Transverse colon (tissue), 4 donors: ENCODE results near the gene PPY. TPM values are rescaled to one million over a fixed set of nuclear protein-coding genes. Genes with fewer than 3 reads are reported as not detected.

Experiments
- DNase-seq: peaks from one replicate; pipeline ENCODE4 v3.0.0-alpha.2; 2019
- H3K27ac ChIP-seq, 4 donors: fragments of 200-600 bp; sonication (generic); 2 replicates each; pipeline ENCODE4 v1.5.1; 2016 to 2018; ENCODE audit warnings: inconsistent platforms in 4 of 4
- H3K27me3 ChIP-seq: fragments of 200-600 bp; sonication (generic); 2 replicates; pipeline ENCODE4 v1.5.1; 2017; ENCODE audit warnings: inconsistent platforms
- H3K36me3 ChIP-seq, 4 donors: fragments of 200-600 bp; sonication (generic); 2 replicates each; pipeline ENCODE4 v1.5.1; 2017 to 2019; ENCODE audit warnings: inconsistent platforms in 4 of 4
- H3K4me1 ChIP-seq, 4 donors: fragments of 200-600 bp; sonication (generic); 2 replicates each; pipeline ENCODE4 v1.5.1; 2017 to 2020; ENCODE audit warnings: inconsistent platforms in 4 of 4
- H3K4me3 ChIP-seq, 4 donors: fragments of 200-600 bp; sonication (generic); 1 replicate in 1 of 4; 2 replicates in 3 of 4; pipeline versions ENCODE4 v1.5.1 to v1.6.1; 2017 to 2019; ENCODE audit warnings: inconsistent platforms in 4 of 4
- H3K9me3 ChIP-seq, 2 donors: fragments of 200-600 bp; sonication (generic); 2 replicates each; pipeline ENCODE4 v1.5.1; 2017 to 2019; ENCODE audit warnings: inconsistent platforms in 2 of 2
- CTCF ChIP-seq, 5 experiments: fragments of 200-600 bp in 3 of 5; fragments of 450-650 bp in 2 of 5; sonication (generic) in 3 of 5; IDR thresholded peaks; 1 replicate in 2 of 5; 2 replicates in 3 of 5; pipeline ENCODE4 v1.5.1; 2016 to 2017; ENCODE audit warnings: antibody characterized with exemption in 5 of 5, inconsistent platforms in 3 of 5, mild to moderate bottlenecking in 2 of 5, moderate library complexity in 1 of 5
- EP300 ChIP-seq: sonication (generic); formaldehyde crosslinking; IDR thresholded peaks from one replicate; pipeline ENCODE4 v1.6.1; 2017; ENCODE audit warnings: antibody characterized with exemption, low read depth
- POLR2A ChIP-seq: fragments of 450-650 bp; IDR thresholded peaks from one replicate; pipeline ENCODE4 v1.6.1; 2016; ENCODE audit warnings: antibody characterized with exemption, mild to moderate bottlenecking, moderate library complexity
- POLR2AphosphoS5 ChIP-seq, 3 donors: sonication (generic); formaldehyde crosslinking; IDR thresholded peaks; one replicate each; pipeline ENCODE4 v1.6.1; 2016; ENCODE audit warnings: antibody characterized with exemption in 3 of 3
- WGBS, 2 donors: methylation state at CpG; one replicate each; pipeline ENCODE4 v1.1.5; 2018; ENCODE audit warnings: low coverage in 1 of 2; 5-methylcytosine and 5-hydroxymethylcytosine counted together
- in situ Hi-C, 4 donors: fragments of 200-750 bp; cut with MboI; loops; one replicate each; pipeline versions ENCODE4 v1.15.0 to v1.15.1; 2017; ENCODE audit warnings: low sequenced_read_pairs in 3 of 4, low pct_ligation_motif_present in 1 of 4, low pct_unique_long_range_greater_than_20kb in 1 of 4
- intact Hi-C: fragments of 100-400 bp; cut with DNase I; formaldehyde crosslinking; loops from one replicate; pipeline ENCODE4 v1.15.1; 2023; ENCODE audit warnings: low total_unique reads
- total RNA-seq, 4 donors: library from RNA; depleted of rRNA; stranded (reverse); fragments of >200 nt; gene quantifications; one replicate each; pipeline ENCODE4 v1.1.0, GENCODE V29; 2016

PPY gene
- total RNA-seq, 4 donors from 2014 or later = not detected

GRCh38 chr17:43946781-43947180, 4.5 kb upstream of the PPY start:
- H3K36me3 ChIP-seq = no peaks in the 10 kb centered on the region
- intact Hi-C loops = no loop called here
- H3K9me3 ChIP-seq = no peaks in the 10 kb centered on the region
- no peak for DNase-seq
- TF ChIP-seq EP300 (no peak), POLR2A (no peak), POLR2AphosphoS5 (IDR thresholded peaks at IDR 0.05) (no peak), CTCF (IDR thresholded peaks at IDR 0.05) (no peak)
- H3K4me3 ChIP-seq = no peak overlapping the region
- H3K27me3 ChIP-seq = peaks cover 30% of the 10 kb centered on the region
- H3K27ac ChIP-seq = no peak overlapping the region
- in situ Hi-C loops = loop anchor here (10.0 to 25.0 kb wide), 3 partner anchors 48 to 216 kb away; partner anchors contain the start of gene ASB16 (in 1 of the 4)
- 25 to 58% methylated on average over 1 to 4 of the region's 4 CpGs for WGBS, 2 donors
- no peaks in the 10 kb centered on the region for H3K4me1 ChIP-seq

DNA sequence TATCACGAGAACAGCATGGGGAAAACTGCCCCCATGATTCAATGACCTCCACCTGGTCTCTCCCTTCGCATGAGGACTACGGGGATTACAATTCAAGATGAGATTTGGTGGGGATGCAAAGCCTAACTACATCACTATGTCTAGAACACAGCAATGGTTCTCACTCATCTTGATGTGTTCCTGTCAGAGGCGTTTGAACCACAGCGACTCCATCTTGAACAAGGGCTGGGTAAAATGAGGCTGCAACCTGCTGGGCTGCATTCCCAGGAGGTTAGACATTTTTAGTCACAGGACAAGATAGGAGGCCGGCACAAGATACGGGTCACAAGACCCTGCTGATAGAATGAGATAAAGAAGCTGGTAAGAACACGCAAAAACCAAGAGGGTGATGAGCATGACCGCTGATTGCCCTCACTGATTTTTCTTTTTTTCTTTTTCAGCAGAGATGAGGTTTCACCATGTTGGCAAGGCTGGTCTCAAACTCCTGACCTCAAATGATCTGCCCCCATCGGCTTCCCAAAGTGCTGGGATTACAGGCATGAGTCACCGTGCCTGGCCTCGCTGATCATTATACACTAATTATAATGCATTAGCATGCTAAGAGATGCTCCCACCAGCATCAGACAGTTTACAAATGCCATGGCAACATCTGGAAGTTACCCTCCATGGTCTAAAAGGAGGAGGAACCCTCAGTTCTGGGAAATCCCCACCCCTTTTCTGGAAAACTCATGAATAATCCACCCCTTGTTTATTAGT, 3.0 kb upstream of the PPY start:
- intact Hi-C loops (no loop called here), in situ Hi-C loops (loop anchor here (10.0 to 25.0 kb wide), 3 partner anchors 50 to 217 kb away; partner anchors contain the start of gene ASB16 (in 1 of the 4))
- H3K27ac ChIP-seq = no peak overlapping the region
- no peaks in the 10 kb centered on the region for H3K9me3 ChIP-seq
- peaks cover 14% of the 10 kb centered on the region for H3K27me3 ChIP-seq
- H3K4me3 ChIP-seq = no peak overlapping the region
- TF ChIP-seq CTCF (IDR thresholded peaks at IDR 0.05) (no peak), POLR2AphosphoS5 (IDR thresholded peaks at IDR 0.05) (no peak), EP300 (no peak), POLR2A (no peak)
- DNase-seq = no peak
- no peaks in the 10 kb centered on the region for H3K4me1 ChIP-seq
- H3K36me3 ChIP-seq = no peaks in the 10 kb centered on the region
- 73 to 77% methylated on average over 9 to 12 of the region's 12 CpGs for WGBS, 2 donors

DNA sequence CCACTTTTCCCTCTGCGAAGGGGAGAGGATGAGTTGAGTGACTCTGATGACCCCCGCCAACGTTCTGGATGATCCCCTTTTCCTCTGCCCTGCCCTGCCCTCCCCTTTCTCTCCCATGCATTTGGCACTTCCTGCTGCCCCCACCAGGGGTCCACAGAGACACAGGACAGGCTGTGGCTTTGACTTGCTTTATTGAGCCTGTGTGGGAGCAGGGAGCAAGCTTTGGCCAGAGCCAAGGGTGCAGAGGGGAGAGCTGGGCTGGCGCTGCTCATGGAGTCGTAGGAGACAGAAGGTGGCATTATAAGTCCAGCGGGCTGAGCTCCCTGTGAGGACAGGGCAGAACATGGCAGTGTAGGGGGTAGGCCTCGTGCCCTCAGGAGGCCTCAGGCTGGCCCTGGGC, 1.6 kb downstream of the PPY start:
- intact Hi-C loops = no loop called here
- WGBS, 2 donors = 74% methylated on average over 7 of the region's 7 CpGs; no CpG with 5 or more reads in 1 of the 2 donors

More for the DNA sequence above, 1.6 kb downstream of the PPY start:
- Histone ChIP-seq H3K27me3 (peaks cover 34% of the 10 kb centered on the region), H3K36me3 (no peaks in the 10 kb centered on the region), H3K4me1 (peaks cover 3 to 8% (median 6%) of the 10 kb centered on the region in 4 donors), H3K4me3 (no peak overlapping the region), H3K27ac (no peak overlapping the region), H3K9me3 (no peaks in the 10 kb centered on the region)
- in situ Hi-C loops = loop anchor here (10.0 to 25.0 kb wide), 3 partner anchors 54 to 222 kb away; partner anchors contain the start of gene ASB16 (in 1 of the 4)
- DNase-seq = no peak
- TF ChIP-seq CTCF (IDR thresholded peaks at IDR 0.05) (peak in 4 of 5 experiments; percentile 7 to 27 (median 20)), POLR2A (no peak)
